H1 (cell line): Measurements from ENCODE around the gene PRRT1B.

Experiments used
- ATF2 ChIP-seq: IDR thresholded peaks from 2 replicates; pipeline ENCODE4 v1.6.1; 2012; ENCODE audit warnings: low read length, inconsistent platforms
- EGR1 ChIP-seq: IDR thresholded peaks from 2 replicates; pipeline ENCODE4 v1.6.1; 2011; ENCODE audit warnings: low read depth, low read length, borderline replicate concordance
- JUN ChIP-seq: IDR thresholded peaks from 2 replicates; pipeline ENCODE4 v1.6.1; 2011; ENCODE audit warnings: low read depth, mild to moderate bottlenecking, improper control_type of control experiment, low read length
- RAD21 ChIP-seq, 2 experiments: IDR thresholded peaks in 1 of 2; conservative IDR thresholded peaks in 1 of 2; 2 replicates each; pipeline ENCODE4 v1.6.1; 2011; ENCODE audit warnings: low read depth in 2 of 2, low read length in 2 of 2, improper control_type of control experiment in 1 of 2, inconsistent platforms in 1 of 2, mild to moderate bottlenecking in 1 of 2, moderate library complexity in 1 of 2
- RBBP5 ChIP-seq: IDR thresholded peaks from 2 replicates; pipeline ENCODE4 v1.7.1; 2012; ENCODE audit warnings: low read depth, mild to moderate bottlenecking, inconsistent platforms, low read length, moderate library complexity, borderline replicate concordance
- SP1 ChIP-seq: IDR thresholded peaks from 2 replicates; pipeline ENCODE4 v1.6.1; 2011; ENCODE audit warnings: low read depth, low read length
- YY1 ChIP-seq: IDR thresholded peaks from 2 replicates; pipeline ENCODE4 v1.6.1; 2011; ENCODE audit warnings: low read depth, mild to moderate bottlenecking, low read length
- ZNF274 ChIP-seq: IDR thresholded peaks from 2 replicates; pipeline ENCODE4 v1.7.0; 2012; ENCODE audit warnings: low read length, borderline replicate concordance; ENCODE audit errors: extremely low read depth
- TF ChIP-seq, protein P1 (sequence below), 3 experiments: IDR thresholded peaks; 1 replicate in 2 of 3; 2 replicates in 1 of 3; pipeline versions ENCODE4 v1.5.1 to v1.6.1; 2011; ENCODE audit warnings: low read length in 3 of 3, mild to moderate bottlenecking in 3 of 3, inconsistent platforms in 2 of 3, low read depth in 1 of 3, moderate library complexity in 1 of 3; ENCODE audit not compliant: insufficient read depth in 1 of 3; ENCODE audit errors: control extremely low read depth in 1 of 3

DNA sequence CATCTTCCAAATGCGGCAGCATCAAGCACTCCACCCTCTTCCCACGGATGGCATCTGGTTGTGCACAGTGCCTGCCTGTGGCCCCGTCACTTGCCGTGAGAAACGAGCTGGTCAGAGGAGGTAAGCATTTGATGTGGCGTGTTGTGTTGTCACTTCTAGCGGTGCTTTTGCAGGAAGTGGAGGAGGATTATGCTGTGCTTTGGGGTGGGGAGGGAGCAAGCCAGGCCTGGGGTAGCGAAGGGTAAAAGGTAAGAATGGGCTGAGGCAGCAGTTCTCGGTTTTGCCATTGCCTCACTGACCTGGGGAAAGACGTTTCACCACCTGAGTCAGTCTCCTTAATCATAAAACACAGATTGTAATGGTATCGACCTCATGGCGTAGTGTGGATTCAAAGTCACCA lies 44.9 kb upstream of the PRRT1B start:
- TF ChIP-seq, protein P1, sequence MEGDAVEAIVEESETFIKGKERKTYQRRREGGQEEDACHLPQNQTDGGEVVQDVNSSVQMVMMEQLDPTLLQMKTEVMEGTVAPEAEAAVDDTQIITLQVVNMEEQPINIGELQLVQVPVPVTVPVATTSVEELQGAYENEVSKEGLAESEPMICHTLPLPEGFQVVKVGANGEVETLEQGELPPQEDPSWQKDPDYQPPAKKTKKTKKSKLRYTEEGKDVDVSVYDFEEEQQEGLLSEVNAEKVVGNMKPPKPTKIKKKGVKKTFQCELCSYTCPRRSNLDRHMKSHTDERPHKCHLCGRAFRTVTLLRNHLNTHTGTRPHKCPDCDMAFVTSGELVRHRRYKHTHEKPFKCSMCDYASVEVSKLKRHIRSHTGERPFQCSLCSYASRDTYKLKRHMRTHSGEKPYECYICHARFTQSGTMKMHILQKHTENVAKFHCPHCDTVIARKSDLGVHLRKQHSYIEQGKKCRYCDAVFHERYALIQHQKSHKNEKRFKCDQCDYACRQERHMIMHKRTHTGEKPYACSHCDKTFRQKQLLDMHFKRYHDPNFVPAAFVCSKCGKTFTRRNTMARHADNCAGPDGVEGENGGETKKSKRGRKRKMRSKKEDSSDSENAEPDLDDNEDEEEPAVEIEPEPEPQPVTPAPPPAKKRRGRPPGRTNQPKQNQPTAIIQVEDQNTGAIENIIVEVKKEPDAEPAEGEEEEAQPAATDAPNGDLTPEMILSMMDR (IDR thresholded peaks at IDR 0.05; ENCODE audit: control extremely low read depth in 1 of 3, insufficient read depth in 1 of 3, low read depth in 1 of 3, low read length in 3 of 3), result no peak
- no peak for TF ChIP-seq JUN
- no peak for TF ChIP-seq ZNF274
- TF ChIP-seq YY1, result no peak
- TF ChIP-seq EGR1, result no peak
- TF ChIP-seq RBBP5, result no peak
- no peak for TF ChIP-seq SP1
- no peak for TF ChIP-seq RAD21 (IDR thresholded peaks at IDR 0.05 in 1 of 2, conservative IDR thresholded peaks at IDR 0.05 in 1 of 2; ENCODE audit: low read depth in 2 of 2, low read length in 2 of 2)
- no peak for TF ChIP-seq ATF2
